Embryonic facial prominence (tissue), 1 donor: ENCODE data around the gene SMARCC2.

ENCODE experiments used
- DNase-seq: peaks from one replicate; pipeline ENCODE4 v3.0.0-alpha.2; 2016; ENCODE audit errors: extremely low spot score

SMARCC2 gene

GRCh38 chr12:56189099-56189917, at the start of gene SMARCC2:
Gene SMARCC2 (minus strand): TSS chr12:56189483. CDS start chr12:56189461, 22 bp downstream.
- peak; percentile 81 for DNase-seq

- no peak for DNase-seq
These were observed 48.3 kb upstream of the SMARCC2 start for GRCh38 chr12:56237552-56237951.

GRCh38 chr12:56236985-56237384, 47.7 kb upstream of the SMARCC2 start:
- no peak for DNase-seq

GRCh38 chr12:56236091-56236490, 46.8 kb upstream of the SMARCC2 start:
- no peak for DNase-seq

- DNase-seq = no peak
These were observed 45.6 kb upstream of the SMARCC2 start for GRCh38 chr12:56234746-56235436.

GRCh38 chr12:56231184-56231582, 41.9 kb upstream of the SMARCC2 start:
- DNase-seq = no peak

- no peak for DNase-seq
These were observed 41.3 kb upstream of the SMARCC2 start for GRCh38 chr12:56230432-56231183.

GRCh38 chr12:56229916-56230431, 40.7 kb upstream of the SMARCC2 start, which contains the start of gene SLC39A5:
Gene SLC39A5 (plus strand): TSS chr12:56230051. CDS start chr12:56231275, 1,224 bp downstream.
- DNase-seq = no peak

- DNase-seq = no peak
These were observed 39.8 kb upstream of the SMARCC2 start for GRCh38 chr12:56229082-56229481.

GRCh38 chr12:56224954-56225353, 35.7 kb upstream of the SMARCC2 start:
- no peak for DNase-seq

GRCh38 chr12:56224102-56224701, 34.9 kb upstream of the SMARCC2 start, which contains the start of gene NABP2:
Gene NABP2 (plus strand): TSS chr12:56224342. CDS start chr12:56224857, 515 bp downstream.
- peak; percentile 95 for DNase-seq

GRCh38 chr12:56223571-56224101, 34.4 kb upstream of the SMARCC2 start:
- DNase-seq = no peak

- no peak for DNase-seq
These were observed 33.2 kb upstream of the SMARCC2 start for GRCh38 chr12:56222531-56222895.

GRCh38 chr12:56221757-56222530, 32.7 kb upstream of the SMARCC2 start, which contains the start of gene RNF41:
Gene RNF41 (minus strand): TSS chr12:56221922. CDS start chr12:56214047, 7,875 bp downstream.
- peak; percentile 96 for DNase-seq

- DNase-seq = peak; percentile 83
These were observed 32.0 kb upstream of the SMARCC2 start for GRCh38 chr12:56221232-56221756.

GRCh38 chr12:56220611-56221231, 31.4 kb upstream of the SMARCC2 start:
- DNase-seq = no peak

GRCh38 chr12:56219840-56220239, 30.6 kb upstream of the SMARCC2 start:
- no peak for DNase-seq

- DNase-seq = no peak
These were observed 27.2 kb upstream of the SMARCC2 start for GRCh38 chr12:56216461-56216860.

- no peak for DNase-seq
These were observed 24.6 kb upstream of the SMARCC2 start for GRCh38 chr12:56213878-56214277.

GRCh38 chr12:56212361-56212760, 23.1 kb upstream of the SMARCC2 start:
- no peak for DNase-seq
